HG03108 (cell line): Measurements from ENCODE around the gene GALNT12.

Experiments
- ATAC-seq: cut with Tn5 transposase; IDR thresholded peaks from one replicate; pipeline ENCODE4 v1.9.1; 2021; ENCODE audit warnings: moderate library complexity; ENCODE audit not compliant: unreplicated experiment

The GALNT12 gene

GRCh38 chr9:98877311-98877710 is 69.8 kb downstream of the GALNT12 start:
- ATAC-seq: no peak

GRCh38 chr9:98879094-98879962 is 71.9 kb downstream of the GALNT12 start:
- no peak for ATAC-seq

GRCh38 chr9:98879963-98880310 is 72.5 kb downstream of the GALNT12 start:
- ATAC-seq: no peak

- ATAC-seq: no peak
These were observed 73.0 kb downstream of the GALNT12 start for GRCh38 chr9:98880311-98881015.

GRCh38 chr9:98881356-98881755 is 73.9 kb downstream of the GALNT12 start:
- ATAC-seq: no peak

GRCh38 chr9:98881836-98882568 is 74.5 kb downstream of the GALNT12 start:
- ATAC-seq: no peak

- no peak for ATAC-seq
These were observed 75.1 kb downstream of the GALNT12 start for GRCh38 chr9:98882569-98882923.

GRCh38 chr9:98883276-98883675 is 75.8 kb downstream of the GALNT12 start:
- ATAC-seq: no peak

GRCh38 chr9:98884849-98885248 is 77.4 kb downstream of the GALNT12 start:
- no peak for ATAC-seq

GRCh38 chr9:98885575-98886295 is 78.3 kb downstream of the GALNT12 start:
- ATAC-seq: no peak

GRCh38 chr9:98886691-98887229 is 79.3 kb downstream of the GALNT12 start:
- ATAC-seq: no peak

- no peak for ATAC-seq
These were observed 80.5 kb downstream of the GALNT12 start for GRCh38 chr9:98887918-98888510.

GRCh38 chr9:98888801-98889421 is 81.4 kb downstream of the GALNT12 start:
- ATAC-seq: no peak

GRCh38 chr9:98890256-98890655 is 82.8 kb downstream of the GALNT12 start:
- no peak for ATAC-seq

- no peak for ATAC-seq
These were observed 84.8 kb downstream of the GALNT12 start for GRCh38 chr9:98892288-98892687.

- ATAC-seq: no peak
These were observed 85.2 kb downstream of the GALNT12 start for GRCh38 chr9:98892690-98893089.

GRCh38 chr9:98894171-98894570 is 86.7 kb downstream of the GALNT12 start:
- ATAC-seq: no peak

GRCh38 chr9:98894761-98895160 is 87.3 kb downstream of the GALNT12 start:
- ATAC-seq: no peak

- no peak for ATAC-seq
These were observed 89.2 kb downstream of the GALNT12 start for GRCh38 chr9:98896632-98897031.

- no peak for ATAC-seq
These were observed 90.3 kb downstream of the GALNT12 start for GRCh38 chr9:98897745-98898144.
